Activated naive CD4-positive, alpha-beta T cell treated with anti-CD3 and anti-CD28 coated beads, Interleukin-2, amount 50 U/mL, for 24 hours (primary cell): Measurements from ENCODE around the gene SEMA7A.
"Not testable (repeated sequence)": the region's sequence is repeated elsewhere in the genome, so short reads cannot be mapped to it uniquely, and the experiment has no call there.

Source experiments
- H3K27ac Mint-ChIP-seq: one replicate; pipeline ENCODE4 v1.8.0; 2021; ENCODE audit warnings: mild to moderate bottlenecking, mixed read lengths
- H3K27me3 Mint-ChIP-seq: one replicate; pipeline ENCODE4 v1.8.0; 2021; ENCODE audit warnings: mixed read lengths
- H3K36me3 Mint-ChIP-seq: one replicate; pipeline ENCODE4 v1.8.0; 2021; ENCODE audit warnings: mixed read lengths
- H3K4me1 Mint-ChIP-seq: one replicate; pipeline ENCODE4 v1.8.0; 2021; ENCODE audit warnings: mixed read lengths
- H3K4me3 Mint-ChIP-seq: one replicate; pipeline ENCODE4 v1.8.0; 2021; ENCODE audit warnings: mild to moderate bottlenecking, mixed read lengths
- H3K9me3 Mint-ChIP-seq: one replicate; pipeline ENCODE4 v1.8.0; 2021; ENCODE audit warnings: mixed read lengths

Gene SEMA7A

DNA sequence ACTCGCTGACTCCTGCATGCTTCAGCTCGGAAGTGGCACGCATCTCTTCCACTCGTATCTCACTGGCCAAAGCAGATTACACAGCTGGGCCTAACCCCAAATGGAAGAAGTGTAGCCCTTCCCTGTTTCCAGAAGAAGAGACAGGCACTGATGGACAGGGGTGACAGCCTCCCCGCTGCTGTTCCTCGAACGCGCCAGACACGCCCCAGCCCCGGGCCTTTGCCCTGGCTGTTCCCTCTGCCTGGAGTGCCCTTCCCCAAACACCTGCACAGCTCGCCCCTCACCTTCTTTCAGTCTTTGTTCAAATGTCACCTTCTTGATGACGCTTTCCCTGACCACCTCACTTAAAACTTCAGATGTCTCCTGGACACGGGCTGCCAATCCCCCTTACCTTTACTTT lies 40.3 kb downstream of the SEMA7A start:
- Mint-ChIP-seq H3K9me3 (no peaks in the 10 kb centered on the region), H3K27me3 (no peaks in the 10 kb centered on the region), H3K36me3 (no peaks in the 10 kb centered on the region), H3K27ac (peak overlapping the region; percentile 88), H3K4me1 (peaks cover 77% of the 10 kb centered on the region), H3K4me3 (no peak overlapping the region)

- peaks cover 72% of the 10 kb centered on the region for H3K4me1 Mint-ChIP-seq
- peak overlapping the region; percentile 42 for H3K4me3 Mint-ChIP-seq
- H3K27ac Mint-ChIP-seq = peak overlapping the region; percentile 8
- H3K27me3 Mint-ChIP-seq = no peaks in the 10 kb centered on the region
- H3K36me3 Mint-ChIP-seq = no peaks in the 10 kb centered on the region
- no peaks in the 10 kb centered on the region for H3K9me3 Mint-ChIP-seq
Measured at GRCh38 chr15:74392902-74393301, 40.9 kb downstream of the SEMA7A start.

DNA sequence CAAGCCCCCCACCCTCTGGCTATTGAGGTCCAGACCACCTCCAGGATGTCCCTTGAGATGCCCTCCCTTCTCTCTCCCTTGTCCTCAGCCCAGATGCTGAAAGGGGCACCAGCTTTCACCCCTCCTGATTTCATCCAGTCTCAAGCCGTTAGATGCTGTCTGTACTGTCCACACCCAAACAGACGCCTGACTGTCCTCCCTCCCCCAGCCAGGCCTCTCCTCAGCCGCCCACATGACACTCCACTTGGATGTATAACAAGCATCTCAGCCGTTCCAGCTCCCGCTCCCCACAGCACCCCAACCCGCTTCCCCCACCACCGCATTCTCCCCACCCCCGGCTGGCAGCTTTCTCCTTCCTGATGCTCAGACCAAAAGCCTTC lies 41.3 kb downstream of the SEMA7A start:
- no peaks in the 10 kb centered on the region for H3K27me3 Mint-ChIP-seq
- peak overlapping the region; percentile 70 for H3K27ac Mint-ChIP-seq
- H3K9me3 Mint-ChIP-seq = no peaks in the 10 kb centered on the region
- no peak overlapping the region for H3K4me3 Mint-ChIP-seq
- peaks cover 67% of the 10 kb centered on the region for H3K4me1 Mint-ChIP-seq
- no peaks in the 10 kb centered on the region for H3K36me3 Mint-ChIP-seq

- no peaks in the 10 kb centered on the region for H3K27me3 Mint-ChIP-seq
- peak overlapping the region; percentile 76 for H3K27ac Mint-ChIP-seq
- H3K36me3 Mint-ChIP-seq = no peaks in the 10 kb centered on the region
- H3K4me3 Mint-ChIP-seq = peak overlapping the region; percentile 36
- H3K4me1 Mint-ChIP-seq = peaks cover 64% of the 10 kb centered on the region
- H3K9me3 Mint-ChIP-seq = no peaks in the 10 kb centered on the region
Measured at GRCh38 chr15:74391582-74392450, 41.9 kb downstream of the SEMA7A start.

DNA sequence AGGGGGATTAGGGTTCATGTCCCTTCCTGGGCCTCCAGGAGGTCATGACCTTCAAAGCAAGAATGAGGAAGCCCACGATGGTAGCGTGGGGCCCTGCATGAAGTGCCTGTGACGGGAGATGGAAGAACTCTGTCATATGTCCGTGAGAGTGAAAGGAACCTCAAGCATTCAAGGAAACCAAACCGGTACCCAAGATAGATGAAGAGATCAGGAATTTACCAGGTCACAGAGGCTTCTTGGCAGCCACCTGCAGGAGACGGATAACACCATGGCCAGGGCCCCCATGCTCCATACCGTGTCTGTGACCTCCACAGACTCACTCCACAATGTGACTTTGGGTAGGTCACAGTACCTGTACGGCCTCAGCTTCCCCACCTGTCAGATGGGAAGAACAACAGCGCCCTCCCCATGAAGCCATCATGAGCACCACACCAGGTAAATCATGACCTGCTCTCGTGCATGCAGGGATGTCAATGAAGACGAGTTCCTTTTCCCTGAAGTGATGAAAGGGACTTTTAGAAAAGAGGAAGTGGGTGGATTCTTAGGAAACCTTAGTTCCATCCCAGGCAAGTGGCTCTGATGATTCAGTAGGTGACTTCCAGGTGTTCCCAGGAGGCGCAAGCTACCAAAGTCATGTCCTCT lies 43.0 kb downstream of the SEMA7A start:
- H3K9me3 Mint-ChIP-seq = no peaks in the 10 kb centered on the region
- H3K27ac Mint-ChIP-seq = peak overlapping the region; percentile 91
- no peaks in the 10 kb centered on the region for H3K36me3 Mint-ChIP-seq
- peaks cover 57% of the 10 kb centered on the region for H3K4me1 Mint-ChIP-seq
- H3K4me3 Mint-ChIP-seq = no peak overlapping the region
- no peaks in the 10 kb centered on the region for H3K27me3 Mint-ChIP-seq

DNA sequence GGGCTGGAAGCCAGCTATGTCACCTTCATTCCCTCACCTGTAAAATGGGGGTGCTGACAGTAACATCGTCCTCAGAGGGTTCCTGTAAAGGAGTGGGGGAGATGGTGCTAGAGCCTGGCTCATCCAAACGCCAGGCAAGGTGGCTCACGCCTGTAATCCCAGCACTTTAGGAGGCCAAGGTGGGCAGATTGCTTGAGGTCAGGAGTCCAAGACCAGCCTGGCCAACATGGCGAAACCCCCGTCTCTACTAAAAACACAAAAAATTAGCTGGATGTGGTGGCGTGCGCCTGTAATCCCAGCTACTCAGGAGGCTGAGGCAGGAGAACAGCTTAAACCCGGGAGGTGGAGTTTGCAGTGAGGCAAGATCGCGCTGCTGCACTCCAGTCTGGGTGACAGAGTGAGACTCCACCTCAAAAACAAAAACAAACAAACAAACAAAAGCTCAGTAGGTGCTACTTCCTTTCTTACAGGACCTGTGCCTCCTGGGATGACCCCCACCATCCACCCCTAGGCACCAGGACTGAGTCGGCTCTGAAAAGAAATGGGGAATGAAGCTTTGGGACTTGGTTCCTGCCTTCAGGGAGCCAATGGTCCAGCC lies 43.6 kb downstream of the SEMA7A start:
- H3K4me3 Mint-ChIP-seq, H3K27me3 Mint-ChIP-seq, H3K9me3 Mint-ChIP-seq, H3K36me3 Mint-ChIP-seq: not testable (repeated sequence)
- peak overlapping the region; percentile 91 for H3K27ac Mint-ChIP-seq
- peaks cover 57% of the 10 kb centered on the region for H3K4me1 Mint-ChIP-seq

DNA sequence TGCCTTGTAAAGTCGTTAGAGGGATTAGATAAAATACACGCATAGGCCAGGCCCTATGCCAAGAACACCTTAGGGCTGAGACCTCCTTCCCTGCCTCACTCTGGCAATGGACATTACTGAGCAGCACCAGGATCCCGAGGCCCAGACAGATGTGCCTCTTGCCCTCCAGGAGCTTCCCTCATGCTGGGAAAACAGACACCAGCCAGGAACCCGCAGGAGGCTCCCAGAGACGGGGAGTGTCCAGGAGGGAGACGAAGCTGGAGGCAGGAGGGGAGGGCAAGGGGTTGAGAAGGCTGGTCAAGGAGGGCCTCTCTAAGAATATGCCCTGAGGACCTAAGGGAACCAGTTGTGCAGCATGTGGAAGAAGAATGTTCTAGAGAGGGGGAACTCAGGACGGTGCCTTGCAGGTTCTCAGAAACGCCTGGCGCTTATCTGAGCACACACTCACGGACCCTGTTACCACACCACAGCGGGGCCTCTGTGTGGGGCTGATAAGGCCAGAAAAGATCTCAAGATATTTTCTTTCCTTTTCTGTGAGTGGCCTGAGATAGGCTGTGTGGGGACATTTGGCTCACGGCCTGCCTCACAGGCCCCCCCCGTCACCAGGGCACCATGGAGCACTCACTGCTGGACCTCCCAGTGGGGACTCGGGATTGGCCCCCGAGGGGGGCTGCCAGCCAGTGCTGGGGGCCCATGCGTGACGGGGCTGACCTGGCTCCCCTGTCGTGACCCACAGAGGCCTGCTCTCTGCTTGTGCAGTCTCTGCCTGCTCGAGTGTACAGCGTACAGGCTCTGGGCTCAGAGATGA lies 44.3 kb downstream of the SEMA7A start:
- H3K36me3 Mint-ChIP-seq = no peaks in the 10 kb centered on the region
- no peak overlapping the region for H3K4me3 Mint-ChIP-seq
- H3K27me3 Mint-ChIP-seq = no peaks in the 10 kb centered on the region
- H3K4me1 Mint-ChIP-seq = peaks cover 59% of the 10 kb centered on the region
- peak overlapping the region; percentile 65 for H3K27ac Mint-ChIP-seq
- no peaks in the 10 kb centered on the region for H3K9me3 Mint-ChIP-seq

DNA sequence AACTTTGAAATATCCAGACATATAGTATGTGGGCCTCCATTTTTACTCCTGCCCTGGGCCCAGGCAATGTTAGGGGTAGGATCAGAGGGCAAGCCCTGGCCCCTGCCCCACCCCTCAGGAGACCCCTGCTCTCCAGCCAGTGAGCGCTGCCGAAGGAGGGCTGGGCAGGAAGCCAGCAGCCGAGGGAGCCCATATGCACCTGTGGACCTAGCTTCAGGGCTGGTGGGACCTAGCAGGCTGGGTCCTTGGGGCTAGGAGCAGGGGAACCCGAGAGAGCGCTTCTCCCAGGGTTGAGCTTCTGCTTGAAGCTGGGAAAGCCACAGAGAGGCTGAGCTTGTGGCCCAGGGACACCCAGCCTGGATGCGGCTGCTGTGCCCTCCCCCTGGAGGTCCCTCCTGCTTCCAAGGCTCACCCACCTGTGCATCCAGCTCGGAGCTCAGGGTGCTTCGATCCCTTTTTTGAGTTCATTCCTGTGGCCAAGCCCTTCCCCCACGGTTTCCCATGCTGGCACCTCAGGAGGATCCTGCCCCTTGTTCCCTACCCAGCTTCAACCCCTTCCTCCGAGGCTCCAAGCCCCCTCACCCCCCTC lies 45.3 kb downstream of the SEMA7A start:
- Mint-ChIP-seq H3K4me1 (peaks cover 59% of the 10 kb centered on the region), H3K27me3 (no peaks in the 10 kb centered on the region), H3K36me3 (no peaks in the 10 kb centered on the region), H3K4me3 (no peak overlapping the region), H3K27ac (no peak overlapping the region), H3K9me3 (no peaks in the 10 kb centered on the region)

DNA sequence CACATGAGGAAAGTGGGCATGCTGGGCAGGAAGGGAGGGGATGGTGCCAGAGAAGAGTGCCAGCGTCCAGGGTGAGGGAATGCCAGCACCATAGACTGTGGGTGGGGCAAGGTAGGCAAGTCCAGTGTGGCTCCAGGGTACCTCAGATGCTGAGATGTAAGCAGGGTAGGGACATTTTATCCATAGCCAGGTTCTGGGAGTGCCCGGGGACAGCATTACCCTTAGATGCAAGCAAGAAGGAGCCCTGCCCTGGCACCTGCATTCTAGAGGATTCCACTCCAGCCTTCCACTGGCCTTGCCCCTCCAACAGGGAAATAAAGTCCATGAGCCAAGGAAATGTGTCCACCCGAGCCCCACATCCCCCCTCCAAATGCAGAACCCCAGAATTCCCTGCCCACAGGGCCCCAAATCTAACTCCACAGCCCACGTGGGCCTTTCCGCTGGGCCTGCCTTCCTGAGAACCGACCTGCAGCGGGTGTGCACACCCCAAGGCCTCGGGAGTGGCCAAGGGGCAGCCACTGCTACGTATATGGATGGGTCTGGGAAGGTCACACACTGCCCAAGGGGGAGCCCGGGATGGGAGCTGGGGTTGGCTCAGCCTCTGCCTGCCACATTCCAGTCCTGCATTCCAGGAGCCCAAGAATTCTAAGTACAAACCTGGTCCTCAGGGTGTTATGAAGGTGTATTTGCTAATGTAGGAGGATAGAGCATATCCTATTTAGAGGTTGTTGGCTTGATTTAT lies 46.0 kb downstream of the SEMA7A start:
- no peaks in the 10 kb centered on the region for H3K9me3 Mint-ChIP-seq
- peaks cover 59% of the 10 kb centered on the region for H3K4me1 Mint-ChIP-seq
- H3K27ac Mint-ChIP-seq = no peak overlapping the region
- no peaks in the 10 kb centered on the region for H3K27me3 Mint-ChIP-seq
- no peak overlapping the region for H3K4me3 Mint-ChIP-seq
- no peaks in the 10 kb centered on the region for H3K36me3 Mint-ChIP-seq

- H3K27me3 Mint-ChIP-seq = no peaks in the 10 kb centered on the region
- no peak overlapping the region for H3K4me3 Mint-ChIP-seq
- H3K4me1 Mint-ChIP-seq = peaks cover 59% of the 10 kb centered on the region
- no peaks in the 10 kb centered on the region for H3K36me3 Mint-ChIP-seq
- no peaks in the 10 kb centered on the region for H3K9me3 Mint-ChIP-seq
- H3K27ac Mint-ChIP-seq = peak overlapping the region; percentile 59
Measured at GRCh38 chr15:74387141-74387541, 46.6 kb downstream of the SEMA7A start.

- no peak overlapping the region for H3K4me3 Mint-ChIP-seq
- no peaks in the 10 kb centered on the region for H3K9me3 Mint-ChIP-seq
- peak overlapping the region; percentile 23 for H3K27ac Mint-ChIP-seq
- H3K27me3 Mint-ChIP-seq = no peaks in the 10 kb centered on the region
- H3K4me1 Mint-ChIP-seq = peaks cover 59% of the 10 kb centered on the region
- no peaks in the 10 kb centered on the region for H3K36me3 Mint-ChIP-seq
Measured at GRCh38 chr15:74386496-74387140, 47.1 kb downstream of the SEMA7A start.

DNA sequence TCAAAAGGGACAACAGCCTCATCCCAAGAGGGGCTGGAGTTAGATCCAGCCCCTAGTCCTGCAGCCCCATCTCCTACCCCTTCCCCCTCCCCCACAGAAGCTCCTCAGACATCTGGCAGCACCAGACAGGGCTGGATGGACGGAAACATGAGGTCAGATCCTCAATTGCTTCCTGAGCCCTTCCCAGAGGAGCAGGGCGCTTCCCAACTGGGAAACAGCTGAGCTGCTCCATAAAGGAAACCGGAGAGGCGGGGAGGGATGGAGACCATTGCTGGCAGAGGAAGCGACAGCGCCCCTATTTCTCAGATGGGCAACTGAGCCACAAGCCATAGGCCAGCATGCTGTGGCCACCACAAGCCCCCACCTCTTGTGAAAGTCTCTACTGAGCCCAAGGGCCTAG lies 48.0 kb downstream of the SEMA7A start:
- H3K27me3 Mint-ChIP-seq = no peaks in the 10 kb centered on the region
- H3K9me3 Mint-ChIP-seq = no peaks in the 10 kb centered on the region
- no peak overlapping the region for H3K4me3 Mint-ChIP-seq
- no peaks in the 10 kb centered on the region for H3K36me3 Mint-ChIP-seq
- peaks cover 60% of the 10 kb centered on the region for H3K4me1 Mint-ChIP-seq
- peak overlapping the region; percentile 68 for H3K27ac Mint-ChIP-seq

- Mint-ChIP-seq H3K9me3 (no peaks in the 10 kb centered on the region), H3K36me3 (no peaks in the 10 kb centered on the region), H3K4me1 (peaks cover 60% of the 10 kb centered on the region), H3K27me3 (no peaks in the 10 kb centered on the region), H3K27ac (peak overlapping the region; percentile 90), H3K4me3 (peak overlapping the region; percentile 75)
Measured at GRCh38 chr15:74384881-74385643, 48.7 kb downstream of the SEMA7A start.

DNA sequence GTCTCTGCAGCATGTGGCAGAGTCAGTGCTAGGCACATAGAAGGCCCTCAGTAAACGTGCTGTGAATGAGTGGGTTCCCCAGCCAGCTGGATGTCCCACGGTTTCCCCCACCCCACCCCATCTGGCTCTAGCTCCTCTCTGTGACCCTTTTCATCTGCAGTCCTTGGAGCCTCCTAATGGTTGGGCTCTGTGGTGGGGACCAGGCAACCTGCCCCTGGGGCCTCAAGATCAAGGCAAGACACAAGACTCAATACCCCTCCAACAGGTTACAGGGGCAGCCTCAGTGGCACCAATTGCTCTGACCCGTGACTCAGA lies 49.2 kb downstream of the SEMA7A start:
- Mint-ChIP-seq H3K36me3 (no peaks in the 10 kb centered on the region), H3K27ac (peak overlapping the region; percentile 90), H3K4me3 (peak overlapping the region; percentile 75), H3K9me3 (no peaks in the 10 kb centered on the region), H3K27me3 (no peaks in the 10 kb centered on the region), H3K4me1 (peaks cover 64% of the 10 kb centered on the region)
